ENCODE measurements around the gene CALCOCO1.
"Not testable (repeated sequence)": the region's sequence is repeated elsewhere in the genome, so short reads cannot be mapped to it uniquely, and the experiment has no call there.

CALCOCO1 gene

DNA sequence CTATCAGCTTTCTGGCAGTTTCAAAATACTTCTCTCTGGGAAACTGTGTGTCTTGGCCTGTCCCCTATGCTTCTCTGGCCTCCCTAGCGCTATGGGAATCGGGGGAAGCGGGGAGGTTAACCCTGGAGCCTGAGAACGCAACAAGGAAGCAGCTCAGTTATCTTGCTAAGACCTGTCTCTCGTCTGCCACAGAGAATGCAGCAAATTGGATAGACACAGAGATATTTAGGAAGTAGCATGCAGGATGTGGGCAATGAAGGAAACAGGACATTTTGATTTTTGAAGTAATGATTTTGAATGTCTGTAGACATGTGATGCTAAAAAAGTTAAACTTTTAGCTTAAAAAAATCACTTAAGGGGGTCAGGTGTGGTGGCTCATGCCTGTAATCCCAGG, 6.6 kb upstream of the CALCOCO1 start:
- DNase-seq (ENCODE audit: low read depth in 2 of 2), result no peak

DNA sequence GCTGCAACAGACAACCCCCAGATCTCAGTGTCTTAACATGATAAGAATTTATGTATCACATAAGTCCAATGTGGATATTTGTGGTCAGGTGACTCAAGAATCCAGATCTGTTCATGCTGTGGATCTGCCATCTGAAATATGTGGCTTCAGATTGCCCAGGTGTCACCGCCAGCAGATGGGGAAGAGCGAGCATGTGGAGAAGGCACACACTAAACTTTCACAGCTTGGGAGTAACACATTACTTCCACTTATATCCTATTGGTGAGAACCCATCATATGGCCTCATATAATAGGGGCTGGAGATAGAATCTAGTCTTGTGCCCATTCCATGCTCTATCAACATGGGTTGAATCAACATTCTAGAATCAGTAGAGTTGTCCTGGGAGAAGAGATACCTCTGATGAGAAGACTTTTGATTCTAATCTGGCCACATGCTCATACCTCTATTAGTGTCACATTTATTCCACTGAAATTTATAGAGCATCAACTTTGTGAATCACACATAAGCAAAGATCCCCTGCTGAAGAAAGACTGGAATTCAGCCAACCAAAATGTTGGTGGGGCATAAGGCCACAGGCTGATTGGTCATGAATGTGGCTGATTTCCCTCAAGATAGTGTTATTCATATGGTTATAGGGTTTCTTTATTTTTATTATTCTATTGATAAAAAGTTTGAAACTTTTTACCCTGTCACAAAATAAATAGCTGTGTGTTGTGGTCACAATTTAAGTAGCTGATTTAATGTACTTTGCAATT, 6.0 kb upstream of the CALCOCO1 start:
- DNase-seq (ENCODE audit: low read depth in 2 of 2), result no peak

DNA sequence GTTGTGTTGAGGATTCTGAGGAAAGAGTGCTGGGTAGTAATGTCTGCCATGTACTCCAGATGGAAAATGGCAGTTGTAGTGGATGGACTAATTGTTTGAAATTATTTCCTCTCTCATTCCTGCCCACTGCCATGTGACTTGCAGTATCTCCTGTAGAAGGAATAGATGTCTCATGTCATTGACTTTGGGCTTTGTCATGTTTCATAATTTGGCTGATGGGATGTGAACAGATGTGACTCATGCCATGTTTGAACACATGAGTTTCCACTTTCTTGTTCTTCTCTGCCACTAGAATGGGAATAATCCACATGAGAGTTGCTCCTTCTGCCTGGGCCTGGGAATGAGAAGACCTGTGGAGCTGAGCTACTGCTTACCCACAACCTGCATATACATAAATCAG, 2.4 kb upstream of the CALCOCO1 start:
- DNase-seq (ENCODE audit: low read depth in 2 of 2), result no peak

DNA sequence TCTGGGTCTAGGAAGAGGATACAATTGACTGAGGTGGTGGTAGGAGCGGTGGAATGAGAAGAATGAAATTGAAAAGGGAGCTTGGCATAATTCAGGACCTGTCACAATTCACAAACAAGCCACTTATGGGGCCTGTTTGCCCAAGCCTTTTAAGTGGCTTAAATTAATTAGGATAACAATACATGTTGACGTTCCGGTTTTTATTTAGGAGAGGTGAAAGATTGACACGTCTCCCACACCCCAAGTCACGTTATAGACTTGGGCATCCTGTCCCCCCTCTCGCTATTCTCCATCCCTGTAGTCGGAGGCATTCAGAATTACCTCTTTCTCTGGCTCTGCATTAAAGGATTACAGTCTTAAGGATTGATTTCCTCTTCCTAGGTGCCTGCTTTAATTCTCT, 954 bp upstream of the CALCOCO1 start:
- no peak for DNase-seq (ENCODE audit: low read depth in 2 of 2)

DNA sequence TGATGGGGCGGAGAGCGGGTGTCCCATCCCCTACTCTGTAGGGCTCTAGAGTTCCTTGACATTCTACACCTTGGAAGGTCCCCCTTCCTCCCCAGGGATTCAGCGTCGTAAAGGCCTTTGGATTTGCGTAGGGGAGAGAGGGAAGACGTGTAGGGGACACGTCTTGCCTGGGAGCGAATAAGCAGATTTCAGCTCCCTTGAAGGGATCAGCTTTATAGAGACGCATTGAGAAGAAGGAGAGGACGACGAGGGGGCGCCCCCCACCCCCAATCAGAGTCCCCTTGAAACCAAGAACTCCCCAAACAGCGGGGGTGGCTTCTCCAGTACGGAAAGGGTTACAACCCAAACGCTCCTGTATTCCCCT, 324 bp downstream of the CALCOCO1 start:
- DNase-seq (ENCODE audit: low read depth in 2 of 2), result no peak

DNA sequence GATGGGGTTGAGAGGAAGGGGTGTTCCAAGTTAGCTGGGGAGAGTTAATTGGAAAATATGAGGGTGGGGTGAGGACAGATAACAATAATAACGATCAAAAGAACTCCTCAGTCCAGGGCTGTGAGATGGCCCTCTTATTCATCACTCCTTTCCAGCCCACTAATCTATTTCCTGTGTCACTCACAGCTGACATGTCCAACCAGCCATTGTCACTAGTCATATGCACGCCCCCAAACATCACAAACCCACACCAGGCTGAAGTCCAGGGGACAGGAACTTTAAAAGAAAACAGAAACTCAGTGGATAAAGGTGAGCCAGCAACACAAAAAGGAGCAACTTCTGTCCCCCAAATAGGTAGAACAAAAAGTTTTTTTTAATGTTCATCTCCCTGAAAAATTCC, 911 bp downstream of the CALCOCO1 start:
- no peak for DNase-seq (ENCODE audit: low read depth in 2 of 2)

DNA sequence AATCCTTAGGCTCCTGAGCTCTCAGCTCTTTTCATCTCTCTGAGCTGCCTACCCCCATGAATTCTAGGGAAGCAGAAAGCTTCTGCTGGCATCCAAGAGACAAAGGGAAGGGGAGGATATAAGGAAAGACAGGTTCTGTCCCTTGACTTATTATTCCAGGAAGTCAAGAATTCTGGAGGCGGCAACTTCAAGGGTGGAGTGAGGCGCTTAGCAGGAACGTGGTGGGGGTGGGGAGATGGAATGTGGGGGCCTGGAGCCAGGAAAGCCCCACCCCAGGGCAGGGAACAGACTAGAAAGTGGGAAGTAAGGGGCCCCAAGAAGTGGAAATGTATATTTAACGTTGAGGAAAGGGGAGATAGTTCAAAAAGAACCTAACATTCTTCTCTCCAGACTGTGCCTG, 1.4 kb downstream of the CALCOCO1 start:
- DNase-seq (ENCODE audit: low read depth in 2 of 2), result no peak

DNA sequence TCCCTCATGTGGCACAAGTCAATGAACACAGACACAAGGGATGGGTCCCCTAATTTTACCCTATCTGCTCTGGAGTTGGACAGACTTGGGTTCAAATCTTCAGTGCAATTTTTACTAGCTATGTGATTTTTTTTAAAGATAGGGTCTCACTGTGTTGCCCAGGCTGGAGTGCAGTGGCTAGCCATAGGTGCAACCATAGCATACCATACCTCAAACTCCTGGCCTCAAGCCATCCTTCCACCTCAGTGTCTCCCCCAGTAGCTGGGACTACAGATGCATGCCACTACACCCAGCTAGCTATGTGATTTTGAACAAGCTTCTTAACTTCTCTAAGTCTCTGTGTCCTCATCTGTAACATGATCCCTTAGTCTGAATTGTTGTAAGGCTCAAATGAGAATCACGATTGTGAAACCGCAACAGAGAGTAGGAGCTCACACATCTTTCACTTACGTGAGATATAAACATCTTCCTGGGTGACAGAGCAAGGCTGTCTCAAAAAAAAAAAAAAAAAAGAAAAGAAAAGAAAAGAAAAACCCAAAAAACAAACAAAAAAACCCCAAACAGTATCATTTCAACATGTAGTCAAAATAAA, 4.7 kb downstream of the CALCOCO1 start:
- no peak for DNase-seq (ENCODE audit: low read depth in 2 of 2)

DNA sequence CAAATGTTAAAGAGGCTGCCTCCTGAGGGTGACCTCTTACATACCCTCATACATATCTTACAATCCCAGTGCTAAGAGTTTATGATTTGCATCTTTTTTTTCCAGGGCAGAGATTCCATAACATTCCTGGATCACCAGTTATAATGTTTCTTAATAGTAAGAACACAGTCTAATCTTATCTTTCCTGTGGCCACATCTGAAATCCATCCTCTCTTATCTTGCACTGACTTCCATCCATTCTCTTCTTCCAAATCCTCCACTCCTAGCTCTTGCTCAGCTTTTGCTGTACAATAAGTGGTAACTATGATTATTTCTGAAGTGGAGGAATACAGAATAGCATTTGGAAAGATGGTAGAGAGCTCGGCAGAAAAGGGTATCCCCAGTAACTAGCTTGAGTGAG, 6.3 kb downstream of the CALCOCO1 start:
- no peak for DNase-seq (ENCODE audit: low read depth in 2 of 2)

DNA sequence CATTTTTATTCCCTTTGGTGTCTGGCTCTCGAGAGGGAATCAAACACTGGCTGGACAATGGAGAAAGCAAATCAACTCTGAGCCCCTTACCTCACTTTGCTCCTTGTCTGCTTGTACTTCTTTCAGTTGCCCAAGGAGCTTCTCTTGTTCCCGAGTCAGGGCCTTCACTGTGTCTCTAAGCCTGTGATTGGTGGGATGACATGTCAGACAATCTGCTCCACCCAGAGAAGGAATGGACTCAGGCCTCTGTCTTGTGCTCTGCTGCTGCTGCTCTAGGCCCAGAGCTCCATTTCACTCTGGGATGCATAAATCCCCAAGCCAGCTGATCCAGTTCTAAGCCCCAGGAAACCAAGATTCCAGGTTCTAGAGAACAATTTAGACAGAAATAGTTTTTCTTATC, 7.6 kb downstream of the CALCOCO1 start:
- no peak for DNase-seq (ENCODE audit: low read depth in 2 of 2)

DNA sequence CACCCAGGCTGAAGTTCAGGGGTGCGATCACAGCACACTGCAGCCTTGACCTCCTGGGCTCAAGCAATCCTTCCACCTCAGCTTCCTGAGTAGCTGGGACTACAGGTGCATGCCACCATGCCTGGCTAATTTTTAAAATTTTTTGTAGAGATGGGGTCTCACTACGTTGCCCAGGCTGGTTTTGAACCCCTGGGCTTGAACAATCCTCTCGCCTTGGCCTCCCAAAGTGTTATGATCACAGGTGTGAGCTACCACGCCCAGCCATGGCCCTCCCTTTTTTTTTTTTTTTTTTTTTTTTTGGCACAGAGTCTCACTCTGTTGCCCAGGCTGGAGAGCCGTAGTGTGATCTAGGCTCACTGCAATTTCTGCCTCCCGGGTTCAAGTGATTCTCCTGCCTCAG, 8.7 kb downstream of the CALCOCO1 start:
- not testable (repeated sequence) for DNase-seq (ENCODE audit: low read depth in 2 of 2)

DNA sequence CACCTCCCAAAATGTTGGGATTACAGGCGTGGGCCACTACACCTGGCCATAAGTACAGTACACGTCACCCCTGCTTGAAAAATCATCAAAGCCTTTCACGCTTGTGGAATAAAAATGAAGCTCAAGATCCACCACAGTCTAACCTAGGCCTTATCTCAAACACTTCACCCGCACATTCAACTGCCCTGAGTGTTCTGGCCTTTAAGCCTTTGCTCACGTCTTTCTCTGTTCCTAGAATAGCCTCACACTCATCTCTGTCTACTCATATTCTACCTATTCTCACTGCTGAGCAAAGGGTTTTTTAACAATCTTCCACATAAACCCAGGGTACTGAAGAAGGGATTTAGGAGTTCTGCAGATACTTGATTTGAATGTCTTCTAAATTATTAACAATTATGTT, 9.9 kb downstream of the CALCOCO1 start:
- DNase-seq (ENCODE audit: low read depth in 2 of 2), result no peak

DNA sequence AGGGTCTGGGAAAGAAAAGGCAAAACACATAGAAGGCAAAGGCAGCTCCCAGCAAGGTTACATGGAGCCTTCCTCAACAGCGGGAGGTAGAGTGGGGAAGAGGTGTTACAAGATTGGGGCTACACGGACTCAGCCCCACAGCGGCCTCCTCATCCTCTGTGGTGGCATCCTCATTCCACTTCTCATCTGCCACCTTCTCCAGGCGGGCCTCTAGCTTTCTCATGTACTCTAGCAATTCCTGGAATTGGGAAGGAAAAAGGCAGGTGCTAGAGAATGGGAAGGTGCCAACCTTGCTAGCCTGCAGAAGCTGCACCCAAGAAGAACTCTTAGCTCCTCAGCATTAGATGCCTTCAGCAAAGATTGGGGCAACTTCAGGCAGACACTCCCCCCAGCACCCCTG, 13.2 kb downstream of the CALCOCO1 start:
- no peak for DNase-seq (ENCODE audit: low read depth in 2 of 2)

DNA sequence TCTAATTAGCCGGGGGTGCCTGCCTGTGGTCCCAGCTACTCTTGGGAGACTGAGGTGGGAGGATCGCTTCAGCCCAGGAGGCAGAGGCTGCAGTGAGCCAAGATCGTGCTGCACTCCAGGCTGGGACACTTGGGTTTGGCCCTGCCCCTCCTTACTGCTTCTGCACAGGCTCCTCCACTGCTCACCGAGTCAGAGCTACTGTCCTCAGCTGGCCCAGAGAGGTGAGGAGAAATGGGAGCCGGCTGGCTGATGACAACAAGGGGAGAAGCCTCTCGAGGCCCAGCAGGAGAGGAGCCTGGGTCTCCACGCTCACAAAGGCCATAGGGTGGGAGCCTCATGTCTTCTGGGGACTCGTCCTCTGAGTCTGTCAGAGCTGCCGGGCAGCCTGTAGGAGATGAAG, 13.7 kb downstream of the CALCOCO1 start:
- no peak for DNase-seq (ENCODE audit: low read depth in 2 of 2)

DNA sequence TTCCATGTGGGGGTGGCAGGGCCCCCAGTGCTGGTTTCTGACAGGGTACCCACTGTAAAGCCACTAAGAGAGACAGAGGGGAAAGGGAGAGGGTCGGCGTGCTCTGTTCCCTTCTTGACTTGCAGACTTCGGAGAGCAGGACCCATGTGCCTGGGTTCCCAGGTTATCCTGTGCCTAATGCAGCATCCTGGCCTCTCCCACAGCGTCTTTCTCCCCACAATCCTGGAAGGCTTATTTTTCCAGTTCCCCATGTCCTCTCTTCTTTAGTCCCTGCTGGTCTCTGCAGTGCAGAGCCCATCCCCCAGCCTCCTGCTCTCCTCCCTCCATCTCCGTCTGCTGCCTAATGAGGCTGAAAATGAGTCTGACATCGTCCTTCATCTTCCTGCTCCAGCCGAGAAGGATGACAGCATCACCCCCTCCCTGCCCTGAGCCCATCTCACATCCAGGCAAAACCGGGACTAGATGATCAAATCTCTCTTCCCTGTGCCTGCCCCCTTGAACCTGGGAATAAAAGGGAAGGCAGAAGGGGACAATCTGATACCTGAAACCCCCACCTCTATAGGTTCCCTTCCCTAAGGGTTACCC, 15.1 kb downstream of the CALCOCO1 start:
- no peak for DNase-seq (ENCODE audit: low read depth in 2 of 2)

DNA sequence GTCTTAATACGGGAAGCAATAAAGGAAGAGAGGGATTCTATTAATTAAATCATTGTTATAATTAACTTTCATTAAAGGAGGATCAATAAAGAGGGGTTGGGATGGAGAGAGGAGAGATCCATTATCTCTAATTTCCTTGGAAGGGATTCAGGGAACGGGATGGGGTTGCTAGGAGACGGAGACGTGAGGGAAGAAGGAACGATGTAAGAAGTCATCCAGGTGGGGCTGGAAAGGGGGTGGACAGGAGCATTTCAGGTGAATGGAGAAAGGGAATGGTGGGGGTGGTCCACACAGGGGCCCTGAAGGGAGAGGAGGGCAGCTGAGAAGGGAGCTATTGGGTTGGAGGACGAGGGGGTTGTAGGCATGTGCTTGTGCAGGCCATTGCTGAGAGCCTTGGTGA, 17.2 kb downstream of the CALCOCO1 start:
- DNase-seq (ENCODE audit: low read depth in 2 of 2), result no peak

DNA sequence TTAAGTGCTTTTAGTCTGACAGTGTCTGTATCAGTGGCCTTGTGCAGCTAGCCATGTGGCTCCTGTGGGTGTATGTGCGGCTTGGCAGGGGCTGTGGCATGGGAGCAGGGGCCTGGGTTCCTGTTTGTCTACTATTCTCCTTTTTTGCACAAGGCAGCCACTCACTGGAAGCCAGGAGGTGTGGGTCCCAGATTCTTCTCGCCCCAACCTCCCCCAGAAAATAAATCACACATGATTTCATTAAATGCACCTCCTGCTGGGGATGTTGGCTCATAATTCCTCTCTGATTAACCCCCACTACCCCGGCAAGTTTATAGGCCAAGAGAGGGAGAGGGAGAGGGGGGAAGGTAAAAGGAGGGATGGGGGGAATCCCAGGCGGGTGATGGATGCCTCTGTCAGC, 17.6 kb downstream of the CALCOCO1 start:
- DNase-seq (ENCODE audit: low read depth in 2 of 2), result no peak

DNA sequence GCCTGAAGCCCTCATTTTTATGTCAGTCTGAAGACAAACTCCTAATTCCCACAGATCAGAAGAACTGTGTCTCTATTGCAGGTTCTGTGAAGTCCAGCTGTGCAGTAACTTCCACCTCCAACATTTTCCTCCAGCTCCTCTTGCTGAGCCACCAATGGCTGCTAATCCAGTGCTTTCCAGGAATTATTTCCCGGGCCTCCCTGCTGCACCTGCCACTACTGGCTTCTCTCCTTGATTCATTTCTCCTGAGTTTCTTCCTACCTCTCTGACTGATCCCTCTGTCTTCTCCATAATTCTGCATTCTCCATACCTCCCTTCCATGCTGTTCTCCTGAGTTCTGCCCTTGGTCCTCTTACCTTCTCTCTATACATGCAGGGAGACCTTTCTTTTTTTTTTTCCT, 21.2 kb downstream of the CALCOCO1 start:
- no peak for DNase-seq (ENCODE audit: low read depth in 2 of 2)

DNA sequence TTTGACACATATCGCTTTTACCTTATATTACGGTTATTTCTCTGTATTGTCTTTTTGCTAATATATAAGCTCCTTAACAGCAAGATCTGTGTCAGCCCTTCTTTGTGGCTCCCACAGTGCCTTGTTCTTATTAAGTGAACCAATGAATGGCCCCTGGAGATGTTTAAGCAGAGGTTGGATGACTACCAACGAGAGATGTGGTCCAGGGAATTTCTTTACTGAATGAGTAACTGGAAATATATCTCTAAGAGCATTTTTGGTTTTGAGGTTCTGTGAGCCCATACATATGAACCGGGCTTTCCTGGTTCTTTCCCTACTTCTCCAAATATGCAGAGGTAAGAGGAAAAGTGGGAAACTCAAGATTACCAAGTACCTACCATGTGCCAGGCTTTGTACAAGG, 23.5 kb downstream of the CALCOCO1 start:
- no peak for DNase-seq (ENCODE audit: low read depth in 2 of 2)

DNA sequence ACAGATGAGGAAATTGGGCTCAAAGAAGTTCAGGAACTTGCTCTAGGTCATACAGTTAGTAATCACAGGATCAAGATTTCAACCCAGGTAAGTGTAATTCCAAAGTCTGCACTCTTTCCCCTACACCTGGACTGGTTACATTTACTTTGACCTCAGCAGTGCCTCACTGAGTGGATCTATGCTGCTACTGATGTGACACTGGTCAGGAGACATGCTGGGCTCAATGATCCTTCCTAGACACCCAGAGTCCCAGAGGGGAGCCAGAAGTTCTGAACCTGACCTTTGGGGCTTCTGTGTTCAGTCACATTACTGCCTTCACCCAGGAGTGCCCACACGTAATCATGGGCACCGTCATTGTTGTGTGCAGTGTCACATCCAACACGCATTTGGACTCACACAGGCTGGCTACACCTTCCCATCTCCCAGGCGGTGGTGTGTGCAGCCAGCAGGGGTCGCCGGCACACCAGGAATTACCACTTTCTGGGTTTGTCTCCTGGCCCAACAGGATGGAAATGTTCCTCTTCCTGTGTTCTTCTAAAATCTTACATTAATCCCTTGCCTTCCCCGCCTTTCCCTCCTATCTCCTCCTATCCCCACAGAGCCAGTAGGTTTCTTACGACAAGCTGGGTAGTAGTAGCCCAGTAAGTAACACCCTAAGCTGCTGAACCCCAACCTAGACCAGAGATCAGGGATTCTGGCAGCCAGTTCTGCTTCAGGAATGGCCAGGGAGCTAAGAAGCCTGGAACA, 25.6 kb downstream of the CALCOCO1 start:
- peak; percentile 52 to 62 for DNase-seq (ENCODE audit: low read depth in 2 of 2)

DNA sequence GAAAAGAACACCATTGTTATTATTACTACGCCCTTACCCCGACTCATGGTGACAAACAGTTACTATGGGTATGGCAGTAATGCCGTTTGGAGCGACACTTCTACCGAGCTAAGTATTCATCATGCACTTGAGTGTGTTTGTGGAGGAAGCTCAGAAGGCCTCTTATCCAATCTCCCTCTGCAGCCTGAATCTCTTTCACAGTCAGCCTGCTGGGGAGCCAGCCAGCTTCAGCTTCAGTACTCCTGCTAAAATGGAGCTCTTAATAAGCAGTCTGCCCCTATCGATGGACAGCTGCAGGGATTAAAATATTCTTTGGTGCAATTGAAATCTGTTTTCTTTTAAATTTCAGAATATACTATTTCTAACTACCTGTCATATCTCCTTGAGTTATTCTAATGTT, 26.7 kb downstream of the CALCOCO1 start:
- DNase-seq (ENCODE audit: low read depth in 2 of 2), result no peak

DNA sequence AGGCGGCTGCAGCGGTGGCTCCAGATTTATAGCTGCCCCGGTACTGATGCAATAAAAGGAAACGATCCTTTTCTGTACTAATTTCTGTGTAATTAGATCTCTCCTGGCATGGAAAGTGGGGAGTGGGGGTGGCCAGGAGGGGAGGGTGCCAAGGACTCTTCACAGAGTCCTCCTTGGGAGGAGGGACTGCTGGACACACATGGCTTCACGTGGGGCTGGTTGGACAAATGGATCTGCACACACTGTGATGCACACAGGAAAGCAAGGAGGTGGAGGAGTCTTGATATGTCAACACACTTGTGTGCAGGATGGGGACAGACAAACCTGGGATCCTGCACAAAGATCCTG, 27.6 kb downstream of the CALCOCO1 start:
- DNase-seq (ENCODE audit: low read depth in 2 of 2), result no peak
